Panc1 (cell line): ENCODE results near the gene ZBP1. TPM values are rescaled to one million over a fixed set of nuclear protein-coding genes. Genes with fewer than 3 reads are reported as not detected.

Source experiments
- ATAC-seq: fragments of 200-7000 bp; cut with Tn5 transposase; 2 replicates; pipeline ENCODE4 v1.9.1; 2020; ENCODE audit warnings: mild to moderate bottlenecking, moderate library complexity
- BruUV-seq: library from RNA; stranded (reverse); fragments of 400-500 nt; replicated peaks from 2 replicates; lab custom pipeline; 2021; lab: Mats Ljungman, UMichigan
- CTCF ChIA-PET: fragments of 300-600 bp; sonication (Branson Sonifier 250); formaldehyde crosslinking; loops from one replicate; lab custom pipeline; 2022; ENCODE audit warnings: antibody characterized with exemption; lab: Charles Lee
- POLR2A ChIA-PET: fragments of 300-600 bp; sonication (Branson Sonifier 250); formaldehyde crosslinking; loops from one replicate; lab custom pipeline; 2022; ENCODE audit warnings: antibody characterized with exemption; lab: Charles Lee
- DNase-seq: peaks from one replicate; pipeline ENCODE4 v3.0.0-alpha.2; 2010; ENCODE audit warnings: low read depth, low spot score
- H3K27ac ChIP-seq: 2 replicates; pipeline ENCODE4 v1.5.1; 2011; ENCODE audit warnings: mild to moderate bottlenecking, low read length, inconsistent platforms
- H3K27me3 ChIP-seq: fragments of 200-500 bp; sonication (Bioruptor generic); 2 replicates; pipeline ENCODE4 v1.6.0; 2014; ENCODE audit warnings: low read length, inconsistent platforms; ENCODE audit not compliant: control insufficient read depth, insufficient read depth
- H3K36me3 ChIP-seq: fragments of 200-500 bp; sonication (Bioruptor generic); 2 replicates; pipeline ENCODE4 v1.5.1; 2014; ENCODE audit warnings: inconsistent platforms, mild to moderate bottlenecking, low read length, moderate library complexity; ENCODE audit not compliant: control insufficient read depth, insufficient read depth
- H3K4me1 ChIP-seq: 2 replicates; pipeline ENCODE4 v1.5.1; 2011; ENCODE audit warnings: inconsistent platforms, mild to moderate bottlenecking, low read length, moderate library complexity; ENCODE audit not compliant: control insufficient read depth, insufficient read depth
- H3K4me3 ChIP-seq, 2 experiments: 2 replicates each; pipeline ENCODE4 v1.5.1; 2011 to 2012; ENCODE audit warnings: low read depth in 2 of 2, low read length in 2 of 2, mild to moderate bottlenecking in 2 of 2, inconsistent platforms in 1 of 2, moderate library complexity in 1 of 2
- H3K9me3 ChIP-seq: fragments of 200-500 bp; sonication (Bioruptor generic); 2 replicates; pipeline ENCODE4 v1.5.1; 2014; ENCODE audit warnings: low read depth, mild to moderate bottlenecking, inconsistent platforms, low read length, moderate library complexity; ENCODE audit not compliant: control insufficient read depth, insufficient read depth
- CTCF ChIP-seq: fragments of 450-650 bp; IDR thresholded peaks from 2 replicates; pipeline ENCODE4 v1.5.1; 2017; ENCODE audit warnings: mild to moderate bottlenecking
- POLR2AphosphoS5 ChIP-seq: IDR thresholded peaks from 2 replicates; pipeline ENCODE4 v1.6.1; 2012; ENCODE audit warnings: mild to moderate bottlenecking, low read depth, low read length, moderate library complexity
- REST ChIP-seq, 2 experiments: IDR thresholded peaks; 2 replicates each; pipeline ENCODE4 v1.6.1; 2011 to 2012; ENCODE audit warnings: low read depth in 2 of 2, control low read depth in 1 of 2, low read length in 1 of 2, mild to moderate bottlenecking in 1 of 2, moderate library complexity in 1 of 2; ENCODE audit not compliant: insufficient read depth in 1 of 2
- SIN3A ChIP-seq: IDR thresholded peaks from 2 replicates; pipeline ENCODE4 v1.6.1; 2012; ENCODE audit warnings: low read depth, mild to moderate bottlenecking, low read length, moderate library complexity, borderline replicate concordance; ENCODE audit not compliant: insufficient read depth
- TCF7L2 ChIP-seq: IDR thresholded peaks from 2 replicates; pipeline ENCODE4 v1.6.1; 2011; ENCODE audit warnings: mild to moderate bottlenecking, low read depth, low read length, inconsistent platforms
- in situ Hi-C: cut with HindIII; loops from 2 replicates; pipeline ENCODE4 v1.10.0; 2016; ENCODE audit warnings: low sequenced_read_pairs, low pct_unique_long_range_greater_than_20kb
- intact Hi-C: fragments of 100-400 bp; cut with micrococcal nuclease; formaldehyde crosslinking; loops from one replicate; pipeline ENCODE4 v1.10.0; 2022; ENCODE audit not compliant: unreplicated experiment
- total RNA-seq: library from RNA; stranded (reverse); gene quantifications from one replicate; pipeline ENCODE4 v1.2.1, GENCODE V29; 2021; ENCODE audit not compliant: unreplicated experiment

The ZBP1 gene
- total RNA-seq, 1 experiment from 2014 or later = not detected

GRCh38 chr20:57654363-57654997 lies 34.3 kb upstream of the ZBP1 start:
- in situ Hi-C loops = no loop called here

DNA sequence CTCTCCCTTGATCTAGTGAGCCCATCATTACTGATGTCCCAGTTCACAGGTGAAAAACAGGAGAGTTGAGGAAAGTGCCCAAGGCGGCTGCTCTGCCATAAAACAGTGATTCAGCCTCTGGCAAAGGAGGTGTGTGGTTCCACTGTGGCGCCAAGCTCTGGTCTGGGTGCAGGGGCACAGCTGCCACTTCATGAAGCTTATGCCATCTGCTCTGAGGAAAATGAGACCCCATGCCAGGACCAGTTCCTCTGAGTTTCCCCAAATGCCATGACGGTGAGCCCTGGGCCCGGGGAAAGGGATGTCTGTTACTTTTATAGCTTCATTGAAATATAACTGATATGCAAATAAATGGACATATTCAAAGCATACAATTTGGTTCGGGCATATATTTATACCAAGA lies 33.7 kb upstream of the ZBP1 start:
- no peak for DNase-seq
- CTCF ChIA-PET = interaction anchor here (1.0 kb wide), 1 partner anchor 31 kb away, joined by 5 read pairs; no protein-coding TSS in a partner anchor
- intact Hi-C loops = no loop called here

More at GRCh38 chr20:57654363-57654997, 34.3 kb upstream of the ZBP1 start:
- Histone ChIP-seq H3K27ac (peak overlapping the region; percentile 39; the same call in 1 of the 2 replicates), H3K9me3 (no peaks in the 10 kb centered on the region), H3K27me3 (no peaks in the 10 kb centered on the region), H3K4me3 (no peak overlapping the region), H3K36me3 (peaks cover 7% of the 10 kb centered on the region), H3K4me1 (peaks cover 11% of the 10 kb centered on the region)
- ATAC-seq = peak; percentile 84
- CTCF ChIA-PET = interaction anchor here (0.7 to 1.0 kb wide), 2 partner anchors 32 to 191 kb away, joined by 5 to 9 read pairs; no protein-coding TSS in a partner anchor
- peak; percentile 48 for DNase-seq
- BruUV-seq = no TSS peak
- TF ChIP-seq CTCF (peak; percentile 94), REST (IDR thresholded peaks at IDR 0.05; ENCODE audit: insufficient read depth in 1 of 2, low read depth in 2 of 2, low read length in 1 of 2) (no peak)
- intact Hi-C loops = no loop called here
- POLR2A ChIA-PET = no interaction called here

More for the DNA sequence above, 33.7 kb upstream of the ZBP1 start:
- Histone ChIP-seq H3K27ac (no peak overlapping the region), H3K9me3 (no peaks in the 10 kb centered on the region), H3K4me1 (peaks cover 11% of the 10 kb centered on the region), H3K27me3 (no peaks in the 10 kb centered on the region), H3K36me3 (peaks cover 7% of the 10 kb centered on the region), H3K4me3 (no peak overlapping the region)
- POLR2A ChIA-PET = no interaction called here
- no TSS peak for BruUV-seq
- in situ Hi-C loops = no loop called here
- no peak for ATAC-seq
- TF ChIP-seq TCF7L2 (no peak), REST (IDR thresholded peaks at IDR 0.05; ENCODE audit: insufficient read depth in 1 of 2, low read depth in 2 of 2, low read length in 1 of 2) (no peak), POLR2AphosphoS5 (no peak), SIN3A (no peak), CTCF (no peak)
